GM23338 (cell line): ENCODE results near the gene GPNMB. TPM values are rescaled to one million over a fixed set of nuclear protein-coding genes. Genes with fewer than 3 reads are reported as not detected.

ENCODE experiments used
- ATAC-seq: fragments of 200-7000 bp; cut with Tn5 transposase; 3 replicates; pipeline ENCODE4 v1.9.1; 2020
- DNase-seq: peaks from one replicate; pipeline ENCODE4 v3.0.0-alpha.2; 2015; ENCODE audit warnings: low spot score
- H2AFZ ChIP-seq: fragments of 200-600 bp; sonication (generic); 2 replicates; pipeline ENCODE4 v1.8.0; 2016; ENCODE audit warnings: antibody characterized with exemption, mild to moderate bottlenecking, moderate library complexity
- H3F3A ChIP-seq: fragments of 200-600 bp; sonication (generic); replicated peaks from 2 replicates; pipeline ENCODE4 v1.8.0; 2017; ENCODE audit warnings: antibody characterized with exemption, mixed run types, low read depth
- H3K27ac ChIP-seq: fragments of 200-600 bp; sonication (generic); 2 replicates; pipeline ENCODE4 v1.6.1; 2016; ENCODE audit warnings: low read depth
- H3K27me3 ChIP-seq: fragments of 200-600 bp; sonication (generic); 2 replicates; pipeline ENCODE4 v1.8.0; 2016; ENCODE audit warnings: mild to moderate bottlenecking, mixed run types, moderate library complexity; ENCODE audit not compliant: insufficient read depth
- H3K36me3 ChIP-seq: fragments of 200-600 bp; sonication (generic); 2 replicates; pipeline ENCODE4 v1.8.0; 2016; ENCODE audit warnings: mild to moderate bottlenecking; ENCODE audit not compliant: insufficient read depth
- H3K4me1 ChIP-seq: fragments of 200-600 bp; sonication (generic); 2 replicates; pipeline ENCODE4 v1.8.0; 2016; ENCODE audit warnings: mild to moderate bottlenecking, moderate library complexity; ENCODE audit not compliant: insufficient read depth
- H3K4me2 ChIP-seq: fragments of 200-600 bp; sonication (generic); 2 replicates; pipeline ENCODE4 v1.7.1; 2017; ENCODE audit warnings: mixed run types
- H3K4me3 ChIP-seq: fragments of 200-600 bp; sonication (generic); 2 replicates; pipeline ENCODE4 v1.6.1; 2016; ENCODE audit warnings: mixed run types
- H3K79me2 ChIP-seq: fragments of 200-600 bp; sonication (generic); replicated peaks from 2 replicates; pipeline ENCODE4 v1.8.0; 2017; ENCODE audit warnings: mild to moderate bottlenecking; ENCODE audit not compliant: insufficient read depth
- H3K9me2 ChIP-seq: fragments of 200-600 bp; sonication (generic); 2 replicates; pipeline ENCODE4 v1.8.0; 2017; ENCODE audit not compliant: insufficient read depth
- H4K20me1 ChIP-seq: fragments of 200-600 bp; sonication (generic); replicated peaks from 2 replicates; pipeline ENCODE4 v1.8.0; 2017; ENCODE audit warnings: mild to moderate bottlenecking; ENCODE audit not compliant: insufficient read depth
- H3K27ac Mint-ChIP-seq: 2 replicates; pipeline ENCODE4 v1.8.0; 2020; ENCODE audit warnings: inconsistent platforms, mild to moderate bottlenecking, moderate library complexity, mixed read lengths
- H3K27me3 Mint-ChIP-seq: 3 replicates; pipeline ENCODE4 v1.8.0; 2022; ENCODE audit warnings: low read depth, mild to moderate bottlenecking, moderate library complexity, mixed read lengths, inconsistent platforms; ENCODE audit not compliant: insufficient read depth, poor library complexity
- H3K36me3 Mint-ChIP-seq: 3 replicates; pipeline ENCODE4 v1.8.0; 2021; ENCODE audit warnings: low read depth, mild to moderate bottlenecking, inconsistent platforms, moderate library complexity, mixed read lengths
- H3K4me1 Mint-ChIP-seq: 3 replicates; pipeline ENCODE4 v1.8.0; 2020; ENCODE audit warnings: mild to moderate bottlenecking, inconsistent platforms, mixed read lengths
- H3K4me3 Mint-ChIP-seq: 3 replicates; pipeline ENCODE4 v1.8.0; 2021; ENCODE audit warnings: moderate library complexity, mild to moderate bottlenecking, inconsistent platforms, mixed read lengths
- H3K9me3 Mint-ChIP-seq: 3 replicates; pipeline ENCODE4 v1.8.0; 2020; ENCODE audit warnings: moderate library complexity, mild to moderate bottlenecking, inconsistent platforms, mixed read lengths
- CREB1 ChIP-seq: fragments of 250-450 bp; sonication (Bioruptor Pico); IDR thresholded peaks from 2 replicates; pipeline ENCODE4 v1.5.0; 2020; ENCODE audit warnings: low read depth, mild to moderate bottlenecking, moderate library complexity
- ETS1 ChIP-seq: IDR thresholded peaks from 2 replicates; pipeline ENCODE4 v1.6.1; 2016; ENCODE audit warnings: antibody characterized with exemption
- EZH2 ChIP-seq: fragments of 200-600 bp; sonication (generic); IDR thresholded peaks from one replicate; pipeline ENCODE4 v1.8.0; 2017; ENCODE audit warnings: antibody characterized with exemption, mild to moderate bottlenecking, low read depth; ENCODE audit not compliant: unreplicated experiment
- EZH2phosphoT487 ChIP-seq: fragments of 200-600 bp; sonication (generic); IDR thresholded peaks from one replicate; pipeline ENCODE4 v1.8.1; 2018; ENCODE audit warnings: antibody characterized with exemption; ENCODE audit not compliant: unreplicated experiment
- JUNB ChIP-seq: IDR thresholded peaks from one replicate; pipeline ENCODE4 v1.6.1; 2016; ENCODE audit warnings: antibody characterized with exemption; ENCODE audit not compliant: unreplicated experiment
- NANOG ChIP-seq: IDR thresholded peaks from 2 replicates; pipeline ENCODE4 v1.6.1; 2016; ENCODE audit warnings: antibody characterized with exemption, borderline replicate concordance
- POLR2AphosphoS5 ChIP-seq: IDR thresholded peaks from 2 replicates; pipeline ENCODE4 v1.6.1; 2016; ENCODE audit warnings: antibody characterized with exemption, low read depth
- STAT1 ChIP-seq: IDR thresholded peaks from one replicate; pipeline ENCODE4 v1.6.1; 2016; ENCODE audit warnings: antibody characterized with exemption; ENCODE audit not compliant: unreplicated experiment
- ZNF114 ChIP-seq: fragments of 250-450 bp; sonication (Bioruptor Pico); IDR thresholded peaks from 2 replicates; pipeline ENCODE4 v1.5.0; 2020; ENCODE audit warnings: mild to moderate bottlenecking, moderate library complexity
- ZNF331 ChIP-seq: fragments of 250-450 bp; sonication (Bioruptor Pico); IDR thresholded peaks from 2 replicates; pipeline ENCODE4 v1.5.0; 2020; ENCODE audit warnings: low read depth, mild to moderate bottlenecking, moderate library complexity
- polyA plus RNA-seq: library from polyadenylated mRNA; unstranded; fragments of >200 nt; fragmentation: Nextera tagmentation; extraction: Ambion mirVana; gene quantifications from 2 replicates; pipeline ENCODE4 v1.2.1, GENCODE V29; 2016
- total RNA-seq: library from RNA; depleted of rRNA; stranded (reverse); fragments of >200 nt; shearing (Covaris generic); gene quantifications from 2 replicates; pipeline ENCODE4 v1.2.3, GENCODE V29; 2014
- TF ChIP-seq, protein P1 (sequence below), 2 experiments: fragments of 200-600 bp in 1 of 2; sonication (generic) in 1 of 2; conservative IDR thresholded peaks; 2 replicates each; pipeline versions ENCODE4 v1.5.1 to v1.6.1; 2016 to 2017; ENCODE audit warnings: antibody characterized with exemption in 2 of 2, low read depth in 2 of 2, mild to moderate bottlenecking in 2 of 2, moderate library complexity in 1 of 2
- TF ChIP-seq, protein P2 (sequence below): IDR thresholded peaks from one replicate; pipeline ENCODE4 v1.6.1; 2018; ENCODE audit warnings: antibody characterized with exemption; ENCODE audit not compliant: unreplicated experiment
- TF ChIP-seq, protein P3 (sequence below): fragments of 250-450 bp; sonication (Bioruptor Pico); IDR thresholded peaks from 2 replicates; pipeline ENCODE4 v1.5.0; 2020; ENCODE audit warnings: mild to moderate bottlenecking, moderate library complexity

Gene GPNMB
- total and polyA plus RNA-seq, 2 experiments from 2014 or later: 0.76 to 1.2 TPM

DNA sequence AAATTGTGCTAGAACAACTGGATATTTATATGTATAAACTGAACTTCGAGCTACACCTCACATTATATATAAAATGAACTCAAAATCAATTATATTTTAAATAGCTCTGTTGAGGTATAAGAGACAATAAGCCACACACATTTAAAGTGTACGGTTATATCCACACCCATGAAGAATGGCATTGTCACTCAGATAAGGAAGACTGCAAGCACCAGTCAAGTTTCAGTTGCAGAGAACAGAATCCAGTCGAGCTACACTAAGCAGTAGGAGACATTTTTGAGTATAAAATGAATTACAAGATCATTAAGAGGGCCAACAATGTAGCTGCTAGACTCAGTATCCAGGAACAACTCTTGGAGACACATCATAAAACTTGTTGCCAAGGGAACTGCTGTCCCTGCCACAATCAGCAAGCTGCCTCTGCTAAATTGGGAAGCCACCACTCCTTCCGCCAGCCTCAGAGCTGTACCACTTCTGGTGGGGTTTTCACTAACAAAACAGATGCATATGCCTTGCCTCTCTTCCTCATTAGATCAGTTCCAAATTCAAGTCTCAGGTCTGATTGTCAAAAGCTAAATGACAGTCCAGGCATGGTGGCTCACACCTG, 19.6 kb upstream of the GPNMB start:
- Mint-ChIP-seq H3K9me3 (no peaks in the 10 kb centered on the region), H3K4me3 (no peak overlapping the region), H3K27ac (no peak overlapping the region), H3K36me3 (no peaks in the 10 kb centered on the region), H3K4me1 (0 out of 3 replicates have a peak, but pooled peaks cover 3% of the 10 kb centered on the region), H3K27me3 (no peaks in the 10 kb centered on the region)
- no peaks in the 10 kb centered on the region for H3F3A ChIP-seq
- no peaks in the 10 kb centered on the region for H3K27me3 ChIP-seq
- H3K4me3 ChIP-seq: no peak overlapping the region
- no peak overlapping the region for H3K4me2 ChIP-seq
- no peaks in the 10 kb centered on the region for H3K79me2 ChIP-seq
- ATAC-seq: no peak
- H3K9me2 ChIP-seq: no peaks in the 10 kb centered on the region
- no peaks in the 10 kb centered on the region for H3K4me1 ChIP-seq
- TF ChIP-seq POLR2AphosphoS5 (no peak), JUNB (no peak), CREB1 (CRISPR knock-in tag) (no peak), ETS1 (no peak), EZH2phosphoT487 (no peak), EZH2 (no peak), NANOG (no peak), ZNF114 (CRISPR knock-in tag) (no peak), ZNF331 (CRISPR knock-in tag) (no peak), STAT1 (no peak)
- TF ChIP-seq, protein P1, sequence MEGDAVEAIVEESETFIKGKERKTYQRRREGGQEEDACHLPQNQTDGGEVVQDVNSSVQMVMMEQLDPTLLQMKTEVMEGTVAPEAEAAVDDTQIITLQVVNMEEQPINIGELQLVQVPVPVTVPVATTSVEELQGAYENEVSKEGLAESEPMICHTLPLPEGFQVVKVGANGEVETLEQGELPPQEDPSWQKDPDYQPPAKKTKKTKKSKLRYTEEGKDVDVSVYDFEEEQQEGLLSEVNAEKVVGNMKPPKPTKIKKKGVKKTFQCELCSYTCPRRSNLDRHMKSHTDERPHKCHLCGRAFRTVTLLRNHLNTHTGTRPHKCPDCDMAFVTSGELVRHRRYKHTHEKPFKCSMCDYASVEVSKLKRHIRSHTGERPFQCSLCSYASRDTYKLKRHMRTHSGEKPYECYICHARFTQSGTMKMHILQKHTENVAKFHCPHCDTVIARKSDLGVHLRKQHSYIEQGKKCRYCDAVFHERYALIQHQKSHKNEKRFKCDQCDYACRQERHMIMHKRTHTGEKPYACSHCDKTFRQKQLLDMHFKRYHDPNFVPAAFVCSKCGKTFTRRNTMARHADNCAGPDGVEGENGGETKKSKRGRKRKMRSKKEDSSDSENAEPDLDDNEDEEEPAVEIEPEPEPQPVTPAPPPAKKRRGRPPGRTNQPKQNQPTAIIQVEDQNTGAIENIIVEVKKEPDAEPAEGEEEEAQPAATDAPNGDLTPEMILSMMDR (conservative IDR thresholded peaks at IDR 0.05; ENCODE audit: low read depth in 2 of 2): no peak
- TF ChIP-seq, protein P2, sequence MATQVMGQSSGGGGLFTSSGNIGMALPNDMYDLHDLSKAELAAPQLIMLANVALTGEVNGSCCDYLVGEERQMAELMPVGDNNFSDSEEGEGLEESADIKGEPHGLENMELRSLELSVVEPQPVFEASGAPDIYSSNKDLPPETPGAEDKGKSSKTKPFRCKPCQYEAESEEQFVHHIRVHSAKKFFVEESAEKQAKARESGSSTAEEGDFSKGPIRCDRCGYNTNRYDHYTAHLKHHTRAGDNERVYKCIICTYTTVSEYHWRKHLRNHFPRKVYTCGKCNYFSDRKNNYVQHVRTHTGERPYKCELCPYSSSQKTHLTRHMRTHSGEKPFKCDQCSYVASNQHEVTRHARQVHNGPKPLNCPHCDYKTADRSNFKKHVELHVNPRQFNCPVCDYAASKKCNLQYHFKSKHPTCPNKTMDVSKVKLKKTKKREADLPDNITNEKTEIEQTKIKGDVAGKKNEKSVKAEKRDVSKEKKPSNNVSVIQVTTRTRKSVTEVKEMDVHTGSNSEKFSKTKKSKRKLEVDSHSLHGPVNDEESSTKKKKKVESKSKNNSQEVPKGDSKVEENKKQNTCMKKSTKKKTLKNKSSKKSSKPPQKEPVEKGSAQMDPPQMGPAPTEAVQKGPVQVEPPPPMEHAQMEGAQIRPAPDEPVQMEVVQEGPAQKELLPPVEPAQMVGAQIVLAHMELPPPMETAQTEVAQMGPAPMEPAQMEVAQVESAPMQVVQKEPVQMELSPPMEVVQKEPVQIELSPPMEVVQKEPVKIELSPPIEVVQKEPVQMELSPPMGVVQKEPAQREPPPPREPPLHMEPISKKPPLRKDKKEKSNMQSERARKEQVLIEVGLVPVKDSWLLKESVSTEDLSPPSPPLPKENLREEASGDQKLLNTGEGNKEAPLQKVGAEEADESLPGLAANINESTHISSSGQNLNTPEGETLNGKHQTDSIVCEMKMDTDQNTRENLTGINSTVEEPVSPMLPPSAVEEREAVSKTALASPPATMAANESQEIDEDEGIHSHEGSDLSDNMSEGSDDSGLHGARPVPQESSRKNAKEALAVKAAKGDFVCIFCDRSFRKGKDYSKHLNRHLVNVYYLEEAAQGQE: no peak
- TF ChIP-seq, protein P3, sequence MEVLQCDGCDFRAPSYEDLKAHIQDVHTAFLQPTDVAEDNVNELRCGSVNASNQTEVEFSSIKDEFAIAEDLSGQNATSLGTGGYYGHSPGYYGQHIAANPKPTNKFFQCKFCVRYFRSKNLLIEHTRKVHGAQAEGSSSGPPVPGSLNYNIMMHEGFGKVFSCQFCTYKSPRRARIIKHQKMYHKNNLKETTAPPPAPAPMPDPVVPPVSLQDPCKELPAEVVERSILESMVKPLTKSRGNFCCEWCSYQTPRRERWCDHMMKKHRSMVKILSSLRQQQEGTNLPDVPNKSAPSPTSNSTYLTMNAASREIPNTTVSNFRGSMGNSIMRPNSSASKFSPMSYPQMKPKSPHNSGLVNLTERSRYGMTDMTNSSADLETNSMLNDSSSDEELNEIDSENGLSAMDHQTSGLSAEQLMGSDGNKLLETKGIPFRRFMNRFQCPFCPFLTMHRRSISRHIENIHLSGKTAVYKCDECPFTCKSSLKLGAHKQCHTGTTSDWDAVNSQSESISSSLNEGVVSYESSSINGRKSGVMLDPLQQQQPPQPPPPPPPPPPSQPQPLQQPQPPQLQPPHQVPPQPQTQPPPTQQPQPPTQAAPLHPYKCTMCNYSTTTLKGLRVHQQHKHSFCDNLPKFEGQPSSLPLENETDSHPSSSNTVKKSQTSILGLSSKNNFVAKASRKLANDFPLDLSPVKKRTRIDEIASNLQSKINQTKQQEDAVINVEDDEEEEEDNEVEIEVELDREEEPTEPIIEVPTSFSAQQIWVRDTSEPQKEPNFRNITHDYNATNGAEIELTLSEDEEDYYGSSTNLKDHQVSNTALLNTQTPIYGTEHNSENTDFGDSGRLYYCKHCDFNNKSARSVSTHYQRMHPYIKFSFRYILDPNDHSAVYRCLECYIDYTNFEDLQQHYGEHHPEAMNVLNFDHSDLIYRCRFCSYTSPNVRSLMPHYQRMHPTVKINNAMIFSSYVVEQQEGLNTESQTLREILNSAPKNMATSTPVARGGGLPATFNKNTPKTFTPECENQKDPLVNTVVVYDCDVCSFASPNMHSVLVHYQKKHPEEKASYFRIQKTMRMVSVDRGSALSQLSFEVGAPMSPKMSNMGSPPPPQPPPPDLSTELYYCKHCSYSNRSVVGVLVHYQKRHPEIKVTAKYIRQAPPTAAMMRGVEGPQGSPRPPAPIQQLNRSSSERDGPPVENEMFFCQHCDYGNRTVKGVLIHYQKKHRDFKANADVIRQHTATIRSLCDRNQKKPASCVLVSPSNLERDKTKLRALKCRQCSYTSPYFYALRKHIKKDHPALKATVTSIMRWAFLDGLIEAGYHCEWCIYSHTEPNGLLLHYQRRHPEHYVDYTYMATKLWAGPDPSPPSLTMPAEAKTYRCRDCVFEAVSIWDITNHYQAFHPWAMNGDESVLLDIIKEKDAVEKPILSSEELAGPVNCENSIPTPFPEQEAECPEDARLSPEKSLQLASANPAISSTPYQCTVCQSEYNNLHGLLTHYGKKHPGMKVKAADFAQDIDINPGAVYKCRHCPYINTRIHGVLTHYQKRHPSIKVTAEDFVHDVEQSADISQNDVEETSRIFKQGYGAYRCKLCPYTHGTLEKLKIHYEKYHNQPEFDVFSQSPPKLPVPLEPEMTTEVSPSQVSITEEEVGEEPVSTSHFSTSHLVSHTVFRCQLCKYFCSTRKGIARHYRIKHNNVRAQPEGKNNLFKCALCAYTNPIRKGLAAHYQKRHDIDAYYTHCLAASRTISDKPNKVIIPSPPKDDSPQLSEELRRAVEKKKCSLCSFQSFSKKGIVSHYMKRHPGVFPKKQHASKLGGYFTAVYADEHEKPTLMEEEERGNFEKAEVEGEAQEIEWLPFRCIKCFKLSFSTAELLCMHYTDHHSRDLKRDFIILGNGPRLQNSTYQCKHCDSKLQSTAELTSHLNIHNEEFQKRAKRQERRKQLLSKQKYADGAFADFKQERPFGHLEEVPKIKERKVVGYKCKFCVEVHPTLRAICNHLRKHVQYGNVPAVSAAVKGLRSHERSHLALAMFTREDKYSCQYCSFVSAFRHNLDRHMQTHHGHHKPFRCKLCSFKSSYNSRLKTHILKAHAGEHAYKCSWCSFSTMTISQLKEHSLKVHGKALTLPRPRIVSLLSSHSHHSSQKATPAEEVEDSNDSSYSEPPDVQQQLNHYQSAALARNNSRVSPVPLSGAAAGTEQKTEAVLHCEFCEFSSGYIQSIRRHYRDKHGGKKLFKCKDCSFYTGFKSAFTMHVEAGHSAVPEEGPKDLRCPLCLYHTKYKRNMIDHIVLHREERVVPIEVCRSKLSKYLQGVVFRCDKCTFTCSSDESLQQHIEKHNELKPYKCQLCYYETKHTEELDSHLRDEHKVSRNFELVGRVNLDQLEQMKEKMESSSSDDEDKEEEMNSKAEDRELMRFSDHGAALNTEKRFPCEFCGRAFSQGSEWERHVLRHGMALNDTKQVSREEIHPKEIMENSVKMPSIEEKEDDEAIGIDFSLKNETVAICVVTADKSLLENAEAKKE (CRISPR knock-in tag): no peak
- H3K36me3 ChIP-seq: no peaks in the 10 kb centered on the region
- no peak overlapping the region for H2AFZ ChIP-seq
- H3K27ac ChIP-seq: no peak overlapping the region
- H4K20me1 ChIP-seq: no peaks in the 10 kb centered on the region
- DNase-seq: no peak
